ACC112 (cell line): ENCODE data around the gene ALDH4A1.
A peak's percentile ranks its signal among the peaks of the same experiment; 100 is the strongest.

Source experiments
- H2AFZ ChIP-seq: fragments of 200-600 bp; sonication (generic); one replicate; pipeline ENCODE4 v1.6.0; 2017; ENCODE audit warnings: antibody characterized with exemption, low read length; ENCODE audit not compliant: unreplicated experiment
- H3K27ac ChIP-seq: fragments of 200-600 bp; sonication (generic); 2 replicates; pipeline ENCODE4 v1.5.1; 2014; ENCODE audit warnings: low read depth, mild to moderate bottlenecking, antibody characterized with exemption, low read length, moderate library complexity
- H3K27me3 ChIP-seq: fragments of 200-600 bp; sonication (generic); 2 replicates; pipeline ENCODE4 v1.6.1; 2014; ENCODE audit warnings: mild to moderate bottlenecking, antibody characterized with exemption, low read length, moderate library complexity, mixed read lengths; ENCODE audit not compliant: insufficient read depth
- H3K36me3 ChIP-seq: fragments of 200-600 bp; sonication (generic); 2 replicates; pipeline ENCODE4 v1.6.1; 2016; ENCODE audit warnings: mild to moderate bottlenecking, antibody characterized with exemption, low read length, moderate library complexity, mixed read lengths; ENCODE audit not compliant: insufficient read depth
- H3K4me1 ChIP-seq: fragments of 200-600 bp; sonication (generic); one replicate; pipeline ENCODE4 v1.6.1; 2016; ENCODE audit warnings: low read length, mixed read lengths; ENCODE audit not compliant: insufficient read depth, unreplicated experiment, control insufficient read depth
- H3K4me3 ChIP-seq: fragments of 200-600 bp; sonication (generic); 2 replicates; pipeline ENCODE4 v1.5.1; 2014; ENCODE audit warnings: mild to moderate bottlenecking, low read depth, low read length
- H3K79me2 ChIP-seq: fragments of 200-600 bp; sonication (generic); one replicate; pipeline ENCODE4 v1.6.0; 2016; ENCODE audit warnings: low read length; ENCODE audit not compliant: control insufficient read depth, unreplicated experiment, insufficient read depth

The ALDH4A1 gene

GRCh38 chr1:18928406-18928805, 26.1 kb upstream of the ALDH4A1 start:
- H2AFZ ChIP-seq, result no peak overlapping the region
- H3K36me3 ChIP-seq, result no peaks in the 10 kb centered on the region
- no peak overlapping the region for H3K4me3 ChIP-seq
- peaks cover 39% of the 10 kb centered on the region for H3K4me1 ChIP-seq
- H3K27me3 ChIP-seq, result no peaks in the 10 kb centered on the region
- H3K27ac ChIP-seq, result no peak overlapping the region
- peaks cover 2% of the 10 kb centered on the region for H3K79me2 ChIP-seq

- Histone ChIP-seq H3K4me3 (no peak overlapping the region; the same call in 1 of the 2 replicates), H2AFZ (no peak overlapping the region), H3K79me2 (peaks cover 2% of the 10 kb centered on the region), H3K4me1 (peaks cover 45% of the 10 kb centered on the region), H3K27me3 (no peaks in the 10 kb centered on the region), H3K27ac (0 out of 2 replicates have a peak overlapping the region, but pooled peaks have one; percentile 84), H3K36me3 (no peaks in the 10 kb centered on the region)
These were observed 25.4 kb upstream of the ALDH4A1 start for GRCh38 chr1:18927654-18928272.

- Histone ChIP-seq H3K4me3 (peak overlapping the region; percentile 24), H2AFZ (no peak overlapping the region), H3K36me3 (no peaks in the 10 kb centered on the region), H3K27me3 (no peaks in the 10 kb centered on the region), H3K79me2 (peaks cover 2% of the 10 kb centered on the region), H3K4me1 (peaks cover 51% of the 10 kb centered on the region), H3K27ac (peak overlapping the region; percentile 84)
These were observed 24.8 kb upstream of the ALDH4A1 start for GRCh38 chr1:18927082-18927653.

- Histone ChIP-seq H3K27ac (peak overlapping the region; percentile 84), H3K4me3 (peak overlapping the region; percentile 24)
These were observed 24.1 kb upstream of the ALDH4A1 start for GRCh38 chr1:18926315-18927081.

GRCh38 chr1:18925279-18925678, 22.9 kb upstream of the ALDH4A1 start:
- peaks cover 57% of the 10 kb centered on the region for H3K4me1 ChIP-seq
- no peak overlapping the region for H3K4me3 ChIP-seq
- H3K27me3 ChIP-seq, result no peaks in the 10 kb centered on the region
- H3K36me3 ChIP-seq, result no peaks in the 10 kb centered on the region
- H2AFZ ChIP-seq, result no peak overlapping the region
- H3K79me2 ChIP-seq, result peaks cover 4% of the 10 kb centered on the region
- no peak overlapping the region for H3K27ac ChIP-seq

More at GRCh38 chr1:18926315-18927081, 24.1 kb upstream of the ALDH4A1 start:
- H3K4me1 ChIP-seq, result peaks cover 57% of the 10 kb centered on the region
- H3K79me2 ChIP-seq, result peaks cover 4% of the 10 kb centered on the region
- H3K36me3 ChIP-seq, result no peaks in the 10 kb centered on the region
- H3K27me3 ChIP-seq, result no peaks in the 10 kb centered on the region
- no peak overlapping the region for H2AFZ ChIP-seq

- no peaks in the 10 kb centered on the region for H3K36me3 ChIP-seq
- H2AFZ ChIP-seq, result no peak overlapping the region
- no peak overlapping the region for H3K4me3 ChIP-seq
- H3K79me2 ChIP-seq, result peaks cover 2% of the 10 kb centered on the region
- no peaks in the 10 kb centered on the region for H3K27me3 ChIP-seq
- no peak overlapping the region for H3K27ac ChIP-seq
- H3K4me1 ChIP-seq, result peaks cover 50% of the 10 kb centered on the region
These were observed 21.9 kb upstream of the ALDH4A1 start for GRCh38 chr1:18924221-18924691.

GRCh38 chr1:18923756-18924211, 21.4 kb upstream of the ALDH4A1 start:
- Histone ChIP-seq H2AFZ (no peak overlapping the region), H3K4me3 (no peak overlapping the region), H3K4me1 (peaks cover 50% of the 10 kb centered on the region), H3K27me3 (no peaks in the 10 kb centered on the region), H3K27ac (no peak overlapping the region), H3K79me2 (peaks cover 2% of the 10 kb centered on the region), H3K36me3 (no peaks in the 10 kb centered on the region)

GRCh38 chr1:18922848-18923755, 20.7 kb upstream of the ALDH4A1 start:
- Histone ChIP-seq H3K79me2 (peaks cover 2% of the 10 kb centered on the region), H3K27ac (peak overlapping the region; percentile 66), H3K27me3 (no peaks in the 10 kb centered on the region), H3K4me1 (peaks cover 48% of the 10 kb centered on the region), H2AFZ (no peak overlapping the region), H3K36me3 (no peaks in the 10 kb centered on the region), H3K4me3 (no peak overlapping the region)

GRCh38 chr1:18922319-18922726, 20.0 kb upstream of the ALDH4A1 start:
- Histone ChIP-seq H3K27ac (peak overlapping the region; percentile 66), H3K27me3 (no peaks in the 10 kb centered on the region), H3K36me3 (no peaks in the 10 kb centered on the region), H3K4me1 (peaks cover 41% of the 10 kb centered on the region), H3K79me2 (peaks cover 2% of the 10 kb centered on the region), H2AFZ (no peak overlapping the region), H3K4me3 (no peak overlapping the region)
